K562 (cell line): ENCODE measurements around the gene GAB2. TPM values are rescaled to one million over a fixed set of nuclear protein-coding genes. Genes with fewer than 3 reads are reported as not detected.

Experiments
- ADNP ChIP-seq: fragments of 200-800 bp; sonication (Bioruptor generic); IDR thresholded peaks from 2 replicates; pipeline ENCODE4 v1.6.1; 2016; ENCODE audit warnings: missing genetic modification characterization, missing compliant biosample characterization
- ATF1 ChIP-seq, 2 experiments: fragments of 450-650 bp in 1 of 2; IDR thresholded peaks; 2 replicates each; pipeline ENCODE4 v1.6.1; 2016; ENCODE audit warnings: missing compliant biosample characterization in 1 of 2, missing genetic modification characterization in 1 of 2
- EGR1 ChIP-seq: fragments of 450-650 bp; conservative IDR thresholded peaks from 2 replicates; pipeline ENCODE4 v1.6.1; 2017; ENCODE audit warnings: mild to moderate bottlenecking
- ESRRB ChIP-seq: fragments of 250-450 bp; sonication (Bioruptor Pico); IDR thresholded peaks from 2 replicates; pipeline ENCODE4 v1.5.0; 2020; ENCODE audit warnings: mild to moderate bottlenecking, moderate library complexity, borderline replicate concordance
- EZH2 ChIP-seq: IDR thresholded peaks from 2 replicates; pipeline ENCODE4 v1.6.1; 2012; ENCODE audit warnings: low read depth, mild to moderate bottlenecking, inconsistent platforms, low read length, borderline replicate concordance
- NCOR1 ChIP-seq: fragments of 450-650 bp; IDR thresholded peaks from 2 replicates; pipeline ENCODE4 v1.6.1; 2016; ENCODE audit warnings: mild to moderate bottlenecking, moderate library complexity
- NR3C1 ChIP-seq: sonication (generic); formaldehyde crosslinking; IDR thresholded peaks from 2 replicates; pipeline ENCODE4 v1.8.1; 2022; ENCODE audit warnings: missing genetic modification reagents
- PRPF4 ChIP-seq: fragments of 200-400 bp; formaldehyde crosslinking; IDR thresholded peaks from one replicate; pipeline ENCODE4 v1.6.1; 2017; ENCODE audit warnings: low read length, low read depth, mild to moderate bottlenecking; ENCODE audit not compliant: insufficient read depth, poor library complexity, severe bottlenecking
- RAD21 ChIP-seq, 2 experiments: fragments of 250-450 bp in 1 of 2; fragments of 450-650 bp in 1 of 2; sonication (Bioruptor Pico) in 1 of 2; formaldehyde crosslinking in 1 of 2; IDR thresholded peaks in 1 of 2; conservative IDR thresholded peaks in 1 of 2; 2 replicates each; pipeline versions ENCODE4 v1.4.0 to v1.8.0; 2020 to 2022; ENCODE audit warnings: mild to moderate bottlenecking in 2 of 2, moderate library complexity in 1 of 2
- RBM14 ChIP-seq: fragments of 200-400 bp; formaldehyde crosslinking; IDR thresholded peaks from 2 replicates; pipeline ENCODE4 v1.6.1; 2018; ENCODE audit warnings: low read depth, mild to moderate bottlenecking, low read length, moderate library complexity, borderline replicate concordance; ENCODE audit not compliant: insufficient read depth
- RBM34 ChIP-seq: fragments of 200-400 bp; formaldehyde crosslinking; IDR thresholded peaks from 2 replicates; pipeline ENCODE4 v1.6.1; 2018; ENCODE audit warnings: low read length, borderline replicate concordance; ENCODE audit not compliant: insufficient read depth
- SMAD1 ChIP-seq: fragments of 150-350 bp; IDR thresholded peaks from 2 replicates; pipeline ENCODE4 v1.6.1; 2014; ENCODE audit warnings: low read length, low read depth; ENCODE audit not compliant: partially characterized antibody
- TEAD1 ChIP-seq, 2 experiments: fragments of 450-650 bp in 1 of 2; sonication (generic) in 1 of 2; formaldehyde crosslinking; IDR thresholded peaks; 2 replicates each; pipeline versions ENCODE4 v1.4.0 to v1.8.0; 2020 to 2022; ENCODE audit warnings: mild to moderate bottlenecking in 2 of 2, missing genetic modification reagents in 1 of 2
- XRCC5 ChIP-seq: fragments of 200-400 bp; formaldehyde crosslinking; IDR thresholded peaks from 2 replicates; pipeline ENCODE4 v1.6.1; 2017; ENCODE audit warnings: low read depth, mild to moderate bottlenecking, low read length
- ZNF316 ChIP-seq: fragments of 450-650 bp; IDR thresholded peaks from 2 replicates; pipeline ENCODE4 v1.6.1; 2016
- polyA plus RNA-seq, 8 experiments: library from polyadenylated mRNA; depleted of rRNA in 4 of 8; stranded (reverse) in 5 of 8; unstranded in 3 of 8; fragments of >200 nt; fragmentation: Nextera tagmentation in 2 of 8; fragmentation: Illumina TruSeq in 1 of 8; extraction: Ambion mirVana in 2 of 8; extraction: Trizol in 1 of 8; gene quantifications; 2 replicates each; pipeline versions ENCODE4 v1.2.1 to v1.2.3, GENCODE V29; 2011 to 2014; ENCODE audit warnings: inconsistent platforms in 1 of 8, missing spikeins in 1 of 8
- total RNA-seq, 7 experiments: library from RNA; depleted of rRNA in 6 of 7; stranded (reverse); fragments of >200 nt in 6 of 7; fragmentation: Illumina TruSeq in 2 of 7; extraction: Trizol in 2 of 7; gene quantifications; 2 replicates each; pipeline versions ENCODE4 v1.2.1 to v1.2.3, GENCODE V29; 2011 to 2021; ENCODE audit warnings: low replicate concordance in 1 of 7
- TF ChIP-seq, protein P1 (sequence below), 2 experiments: IDR thresholded peaks; 2 replicates each; pipeline ENCODE4 v1.6.1; 2011; ENCODE audit warnings: borderline replicate concordance in 1 of 2, control low read depth in 1 of 2, low read depth in 1 of 2, low read length in 1 of 2, mild to moderate bottlenecking in 1 of 2, mixed read lengths in 1 of 2, moderate library complexity in 1 of 2; ENCODE audit not compliant: insufficient read depth in 1 of 2, insufficient read length in 1 of 2, poor library complexity in 1 of 2, severe bottlenecking in 1 of 2; ENCODE audit errors: extremely low read depth in 1 of 2
- TF ChIP-seq, protein P2 (sequence below): fragments of 200-800 bp; sonication (Bioruptor generic); IDR thresholded peaks from 2 replicates; pipeline ENCODE4 v1.6.1; 2016; ENCODE audit warnings: missing genetic modification characterization, missing compliant biosample characterization
- TF ChIP-seq, protein P3 (sequence below): fragments of 450-650 bp; IDR thresholded peaks from one replicate; pipeline ENCODE4 v1.6.1; 2018; ENCODE audit warnings: mild to moderate bottlenecking, moderate library complexity; ENCODE audit not compliant: partially characterized antibody

GAB2 gene
- total and polyA plus RNA-seq, 9 of the 15 experiments (the other 6 are each of a cell fraction or from before 2014, with no cell fraction given), result 2.3 to 35.2 (median 16.1) TPM

DNA sequence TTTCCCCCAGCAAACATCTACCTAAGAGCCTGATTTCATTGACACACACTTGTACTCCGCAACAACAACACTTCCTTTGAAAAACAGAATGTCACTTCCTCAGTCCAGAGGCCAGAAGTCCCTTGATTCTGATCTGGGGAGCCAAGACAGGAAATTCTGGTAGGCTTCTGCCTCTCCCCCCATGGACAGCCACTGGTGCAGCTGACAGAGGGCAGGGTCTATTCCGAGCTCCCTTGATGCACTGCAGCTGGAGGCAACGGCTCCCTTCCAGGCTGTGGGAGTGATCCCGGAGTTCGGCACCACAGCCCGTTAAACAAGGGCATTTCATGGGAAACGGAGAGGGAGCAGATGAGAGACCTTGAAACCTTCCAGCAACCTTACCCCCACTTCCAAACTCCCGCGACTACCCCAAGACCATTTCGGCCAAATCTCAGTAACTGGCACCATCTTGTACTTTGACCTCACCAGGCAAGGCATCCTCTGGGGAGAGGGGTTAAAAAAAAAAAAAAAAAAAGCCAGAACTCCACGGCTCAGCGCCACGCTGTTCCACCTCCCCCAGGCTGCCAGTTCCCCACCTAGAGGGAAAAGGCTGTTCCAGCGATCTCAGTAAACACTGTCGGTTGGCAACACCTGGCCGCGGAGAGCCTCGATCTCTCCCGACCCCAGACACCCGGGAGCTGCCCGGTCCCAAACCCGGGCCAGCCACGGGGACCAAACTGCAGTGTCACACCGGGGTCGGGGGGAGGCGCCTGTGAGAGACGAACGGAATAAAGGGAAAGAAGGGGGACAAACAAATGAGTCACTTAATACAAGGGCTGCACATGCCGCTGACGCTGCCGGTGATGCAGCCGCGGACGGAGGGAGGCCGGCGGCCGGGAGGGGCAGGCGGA, 1.1 kb downstream of the GAB2 start (continued):
- TF ChIP-seq RBM14, result no peak
- TF ChIP-seq TEAD1 (CRISPR knock-in tag; IDR thresholded peaks at IDR 0.05), result peak in 1 of 2 experiments; percentile 52; a peak in 1 of 4 replicates
- no peak; the same call in none of the 2 replicates for TF ChIP-seq NCOR1
- TF ChIP-seq, protein P1, sequence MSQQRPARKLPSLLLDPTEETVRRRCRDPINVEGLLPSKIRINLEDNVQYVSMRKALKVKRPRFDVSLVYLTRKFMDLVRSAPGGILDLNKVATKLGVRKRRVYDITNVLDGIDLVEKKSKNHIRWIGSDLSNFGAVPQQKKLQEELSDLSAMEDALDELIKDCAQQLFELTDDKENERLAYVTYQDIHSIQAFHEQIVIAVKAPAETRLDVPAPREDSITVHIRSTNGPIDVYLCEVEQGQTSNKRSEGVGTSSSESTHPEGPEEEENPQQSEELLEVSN (IDR thresholded peaks at IDR 0.05; ENCODE audit: borderline replicate concordance in 1 of 2, extremely low read depth in 1 of 2, insufficient read depth in 1 of 2, insufficient read length in 1 of 2, low read depth in 1 of 2, low read length in 1 of 2, poor library complexity in 1 of 2, severe bottlenecking in 1 of 2), result peak in 1 of 2 experiments; percentile 80
- TF ChIP-seq, protein P2, sequence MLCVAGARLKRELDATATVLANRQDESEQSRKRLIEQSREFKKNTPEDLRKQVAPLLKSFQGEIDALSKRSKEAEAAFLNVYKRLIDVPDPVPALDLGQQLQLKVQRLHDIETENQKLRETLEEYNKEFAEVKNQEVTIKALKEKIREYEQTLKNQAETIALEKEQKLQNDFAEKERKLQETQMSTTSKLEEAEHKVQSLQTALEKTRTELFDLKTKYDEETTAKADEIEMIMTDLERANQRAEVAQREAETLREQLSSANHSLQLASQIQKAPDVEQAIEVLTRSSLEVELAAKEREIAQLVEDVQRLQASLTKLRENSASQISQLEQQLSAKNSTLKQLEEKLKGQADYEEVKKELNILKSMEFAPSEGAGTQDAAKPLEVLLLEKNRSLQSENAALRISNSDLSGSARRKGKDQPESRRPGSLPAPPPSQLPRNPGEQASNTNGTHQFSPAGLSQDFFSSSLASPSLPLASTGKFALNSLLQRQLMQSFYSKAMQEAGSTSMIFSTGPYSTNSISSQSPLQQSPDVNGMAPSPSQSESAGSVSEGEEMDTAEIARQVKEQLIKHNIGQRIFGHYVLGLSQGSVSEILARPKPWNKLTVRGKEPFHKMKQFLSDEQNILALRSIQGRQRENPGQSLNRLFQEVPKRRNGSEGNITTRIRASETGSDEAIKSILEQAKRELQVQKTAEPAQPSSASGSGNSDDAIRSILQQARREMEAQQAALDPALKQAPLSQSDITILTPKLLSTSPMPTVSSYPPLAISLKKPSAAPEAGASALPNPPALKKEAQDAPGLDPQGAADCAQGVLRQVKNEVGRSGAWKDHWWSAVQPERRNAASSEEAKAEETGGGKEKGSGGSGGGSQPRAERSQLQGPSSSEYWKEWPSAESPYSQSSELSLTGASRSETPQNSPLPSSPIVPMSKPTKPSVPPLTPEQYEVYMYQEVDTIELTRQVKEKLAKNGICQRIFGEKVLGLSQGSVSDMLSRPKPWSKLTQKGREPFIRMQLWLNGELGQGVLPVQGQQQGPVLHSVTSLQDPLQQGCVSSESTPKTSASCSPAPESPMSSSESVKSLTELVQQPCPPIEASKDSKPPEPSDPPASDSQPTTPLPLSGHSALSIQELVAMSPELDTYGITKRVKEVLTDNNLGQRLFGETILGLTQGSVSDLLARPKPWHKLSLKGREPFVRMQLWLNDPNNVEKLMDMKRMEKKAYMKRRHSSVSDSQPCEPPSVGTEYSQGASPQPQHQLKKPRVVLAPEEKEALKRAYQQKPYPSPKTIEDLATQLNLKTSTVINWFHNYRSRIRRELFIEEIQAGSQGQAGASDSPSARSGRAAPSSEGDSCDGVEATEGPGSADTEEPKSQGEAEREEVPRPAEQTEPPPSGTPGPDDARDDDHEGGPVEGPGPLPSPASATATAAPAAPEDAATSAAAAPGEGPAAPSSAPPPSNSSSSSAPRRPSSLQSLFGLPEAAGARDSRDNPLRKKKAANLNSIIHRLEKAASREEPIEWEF (CRISPR knock-in tag), result no peak; the same call in 1 of the 2 replicates
- peak; percentile 84 for TF ChIP-seq ZNF316
- no peak for TF ChIP-seq PRPF4
- peak; percentile 59 for TF ChIP-seq SMAD1
- TF ChIP-seq EGR1, result peak; percentile 60; the same call in 1 of the 2 replicates
- TF ChIP-seq RAD21 (CRISPR knock-in tag; conservative IDR thresholded peaks at IDR 0.05 in 1 of 2, IDR thresholded peaks at IDR 0.05 in 1 of 2), result peak in 1 of 2 experiments; percentile 45; a peak in 3 of 4 replicates
- TF ChIP-seq XRCC5, result no peak
- TF ChIP-seq ADNP (tag), result no peak
- TF ChIP-seq EZH2, result no peak
- TF ChIP-seq ESRRB (CRISPR knock-in tag), result no peak
- no peak for TF ChIP-seq RBM34
- TF ChIP-seq, protein P3, sequence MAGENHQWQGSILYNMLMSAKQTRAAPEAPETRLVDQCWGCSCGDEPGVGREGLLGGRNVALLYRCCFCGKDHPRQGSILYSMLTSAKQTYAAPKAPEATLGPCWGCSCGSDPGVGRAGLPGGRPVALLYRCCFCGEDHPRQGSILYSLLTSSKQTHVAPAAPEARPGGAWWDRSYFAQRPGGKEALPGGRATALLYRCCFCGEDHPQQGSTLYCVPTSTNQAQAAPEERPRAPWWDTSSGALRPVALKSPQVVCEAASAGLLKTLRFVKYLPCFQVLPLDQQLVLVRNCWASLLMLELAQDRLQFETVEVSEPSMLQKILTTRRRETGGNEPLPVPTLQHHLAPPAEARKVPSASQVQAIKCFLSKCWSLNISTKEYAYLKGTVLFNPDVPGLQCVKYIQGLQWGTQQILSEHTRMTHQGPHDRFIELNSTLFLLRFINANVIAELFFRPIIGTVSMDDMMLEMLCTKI, result no peak
- no peak for TF ChIP-seq ATF1 (CRISPR knock-in tag; IDR thresholded peaks at IDR 0.05)
- TF ChIP-seq ATF1 (tag; IDR thresholded peaks at IDR 0.05), result peak; percentile 88
- no peak for TF ChIP-seq NR3C1 (CRISPR knock-in tag)
